Stimulated activated naive B cell treated with anti-CD40 and anti-IgM and Interleukin-4, amounts not matched to agents 10 μg/mL and 1 μg/mL and 100 μg/mL, for 72 hours (primary cell): ENCODE measurements around the gene SMIM28.
"Not testable (repeated sequence)": the region's sequence is repeated elsewhere in the genome, so short reads cannot be mapped to it uniquely, and the experiment has no call there.

Source experiments
- ATAC-seq, 2 donors: fragments of 150-1000 bp; cut with Tn5 transposase; replicated peaks; 2 replicates each; pipeline ENCODE4 v1.10.0; 2021; ENCODE audit warnings: moderate library complexity in 1 of 2
- DNase-seq: peaks from one replicate; pipeline ENCODE4 v3.0.0; 2021
- H3K27ac Mint-ChIP-seq: one replicate; pipeline ENCODE4 v1.8.0; 2022; ENCODE audit warnings: mild to moderate bottlenecking, mixed read lengths
- H3K27me3 Mint-ChIP-seq, 2 donors: one replicate each; pipeline ENCODE4 v1.8.0; 2022; ENCODE audit warnings: mixed read lengths in 2 of 2
- H3K36me3 Mint-ChIP-seq, 2 donors: one replicate each; pipeline ENCODE4 v1.8.0; 2022; ENCODE audit warnings: mixed read lengths in 2 of 2, mild to moderate bottlenecking in 1 of 2
- H3K4me1 Mint-ChIP-seq, 2 donors: one replicate each; pipeline ENCODE4 v1.8.0; 2022; ENCODE audit warnings: mixed read lengths in 2 of 2, mild to moderate bottlenecking in 1 of 2
- H3K4me3 Mint-ChIP-seq, 2 donors: one replicate each; pipeline ENCODE4 v1.8.0; 2022; ENCODE audit warnings: mild to moderate bottlenecking in 2 of 2, mixed read lengths in 2 of 2, moderate library complexity in 1 of 2
- H3K9me3 Mint-ChIP-seq, 2 donors: one replicate each; pipeline ENCODE4 v1.8.0; 2022; ENCODE audit warnings: mixed read lengths in 2 of 2, mild to moderate bottlenecking in 1 of 2

SMIM28 gene

GRCh38 chr6:138349891-138350290 lies 27.8 kb upstream of the SMIM28 start:
- no peak for ATAC-seq
- no peaks in the 10 kb centered on the region for H3K4me1 Mint-ChIP-seq
- H3K27ac Mint-ChIP-seq = no peak overlapping the region
- DNase-seq = no peak
- peaks cover 21 to 24% of the 10 kb centered on the region in 2 donors for H3K27me3 Mint-ChIP-seq
- no peaks in the 10 kb centered on the region for H3K9me3 Mint-ChIP-seq
- no peaks in the 10 kb centered on the region for H3K36me3 Mint-ChIP-seq
- no peak overlapping the region for H3K4me3 Mint-ChIP-seq

GRCh38 chr6:138357928-138358327 lies 19.8 kb upstream of the SMIM28 start:
- H3K27ac Mint-ChIP-seq = no peak overlapping the region
- H3K36me3 Mint-ChIP-seq = no peaks in the 10 kb centered on the region
- no peak for DNase-seq
- no peak for ATAC-seq
- peaks cover 26 to 33% of the 10 kb centered on the region in 2 donors for H3K27me3 Mint-ChIP-seq
- H3K9me3 Mint-ChIP-seq = peaks cover 0 to 3% of the 10 kb centered on the region in 2 donors
- H3K4me3 Mint-ChIP-seq = no peak overlapping the region
- H3K4me1 Mint-ChIP-seq = no peaks in the 10 kb centered on the region

- H3K4me3 Mint-ChIP-seq = not testable (repeated sequence)
- H3K27me3 Mint-ChIP-seq = peaks cover 37 to 39% of the 10 kb centered on the region in 2 donors
Measured at GRCh38 chr6:138368684-138369083, 9.0 kb upstream of the SMIM28 start.

GRCh38 chr6:138370631-138371451 lies 6.9 kb upstream of the SMIM28 start:
- no peak for ATAC-seq
- no peak for DNase-seq
- H3K4me1 Mint-ChIP-seq = no peaks in the 10 kb centered on the region
- H3K4me3 Mint-ChIP-seq = no peak overlapping the region
- H3K9me3 Mint-ChIP-seq = peaks cover 4 to 5% of the 10 kb centered on the region in 2 donors
- peaks cover 20 to 21% of the 10 kb centered on the region in 2 donors for H3K27me3 Mint-ChIP-seq
- no peak overlapping the region for H3K27ac Mint-ChIP-seq
- peaks cover 0 to 2% of the 10 kb centered on the region in 2 donors for H3K36me3 Mint-ChIP-seq

More at GRCh38 chr6:138368684-138369083, 9.0 kb upstream of the SMIM28 start:
- not testable (repeated sequence) for H3K4me1 Mint-ChIP-seq, H3K27ac Mint-ChIP-seq, ATAC-seq, DNase-seq, H3K9me3 Mint-ChIP-seq, H3K36me3 Mint-ChIP-seq

- DNase-seq = no peak
- H3K36me3 Mint-ChIP-seq = peaks cover 0 to 2% of the 10 kb centered on the region in 2 donors
- H3K27me3 Mint-ChIP-seq = peaks cover 15 to 16% of the 10 kb centered on the region in 2 donors
- ATAC-seq = no peak
- H3K4me3 Mint-ChIP-seq = no peak overlapping the region
- H3K27ac Mint-ChIP-seq = no peak overlapping the region
- H3K9me3 Mint-ChIP-seq = peaks cover 4 to 5% of the 10 kb centered on the region in 2 donors
- H3K4me1 Mint-ChIP-seq = no peaks in the 10 kb centered on the region
Measured at GRCh38 chr6:138371452-138371711, 6.3 kb upstream of the SMIM28 start.

GRCh38 chr6:138371720-138372119 lies 6.0 kb upstream of the SMIM28 start:
- peaks cover 0 to 2% of the 10 kb centered on the region in 2 donors for H3K36me3 Mint-ChIP-seq
- H3K4me1 Mint-ChIP-seq = no peaks in the 10 kb centered on the region
- ATAC-seq = no peak
- no peak overlapping the region for H3K4me3 Mint-ChIP-seq
- H3K27me3 Mint-ChIP-seq = peaks cover 12 to 13% of the 10 kb centered on the region in 2 donors
- peaks cover 4 to 5% of the 10 kb centered on the region in 2 donors for H3K9me3 Mint-ChIP-seq
- DNase-seq = no peak
- no peak overlapping the region for H3K27ac Mint-ChIP-seq

- no peak for ATAC-seq
- Mint-ChIP-seq H3K4me3 (no peak overlapping the region), H3K27me3 (peaks cover under 1 to 3% of the 10 kb centered on the region in 2 donors), H3K27ac (no peak overlapping the region), H3K36me3 (no peaks in the 10 kb centered on the region), H3K9me3 (no peaks in the 10 kb centered on the region), H3K4me1 (no peaks in the 10 kb centered on the region)
- DNase-seq = no peak
Measured at GRCh38 chr6:138372711-138373463, 4.8 kb upstream of the SMIM28 start.

- no peaks in the 10 kb centered on the region for H3K4me1 Mint-ChIP-seq
- no peak overlapping the region for H3K4me3 Mint-ChIP-seq
- no peak overlapping the region for H3K27ac Mint-ChIP-seq
- H3K9me3 Mint-ChIP-seq = no peaks in the 10 kb centered on the region
- DNase-seq (no peak), ATAC-seq (no peak)
- H3K27me3 Mint-ChIP-seq = no peaks in the 10 kb centered on the region
- H3K36me3 Mint-ChIP-seq = no peaks in the 10 kb centered on the region
Measured at GRCh38 chr6:138374230-138374629, 3.5 kb upstream of the SMIM28 start.

GRCh38 chr6:138374815-138375214 lies 2.9 kb upstream of the SMIM28 start:
- no peak overlapping the region for H3K27ac Mint-ChIP-seq
- ATAC-seq = no peak
- no peak overlapping the region for H3K4me3 Mint-ChIP-seq
- no peaks in the 10 kb centered on the region for H3K4me1 Mint-ChIP-seq
- no peak for DNase-seq
- H3K9me3 Mint-ChIP-seq = no peaks in the 10 kb centered on the region
- H3K36me3 Mint-ChIP-seq = no peaks in the 10 kb centered on the region
- H3K27me3 Mint-ChIP-seq = no peaks in the 10 kb centered on the region

- Mint-ChIP-seq H3K27me3 (no peaks in the 10 kb centered on the region), H3K27ac (no peak overlapping the region), H3K4me3 (no peak overlapping the region), H3K36me3 (no peaks in the 10 kb centered on the region), H3K9me3 (no peaks in the 10 kb centered on the region), H3K4me1 (no peaks in the 10 kb centered on the region)
- DNase-seq = no peak
- ATAC-seq = no peak
Measured at GRCh38 chr6:138377042-138377441, 663 bp upstream of the SMIM28 start.

GRCh38 chr6:138378463-138378862 lies 758 bp downstream of the SMIM28 start:
- Mint-ChIP-seq H3K27me3 (peaks cover 0 to 5% of the 10 kb centered on the region in 2 donors), H3K4me3 (no peak overlapping the region), H3K36me3 (no peaks in the 10 kb centered on the region), H3K27ac (no peak overlapping the region), H3K9me3 (no peaks in the 10 kb centered on the region), H3K4me1 (no peaks in the 10 kb centered on the region)
- DNase-seq = no peak
- ATAC-seq = no peak

GRCh38 chr6:138382498-138383265 lies 5.0 kb downstream of the SMIM28 start:
- Mint-ChIP-seq H3K4me1 (no peaks in the 10 kb centered on the region), H3K9me3 (no peaks in the 10 kb centered on the region), H3K36me3 (no peaks in the 10 kb centered on the region), H3K4me3 (no peak overlapping the region), H3K27me3 (peaks cover 0 to 5% of the 10 kb centered on the region in 2 donors), H3K27ac (no peak overlapping the region)
- no peak for ATAC-seq
- DNase-seq = no peak

GRCh38 chr6:138383776-138384175 lies 6.1 kb downstream of the SMIM28 start:
- no peak overlapping the region for H3K27ac Mint-ChIP-seq
- peaks cover 3 to 10% of the 10 kb centered on the region in 2 donors for H3K27me3 Mint-ChIP-seq
- DNase-seq = no peak
- ATAC-seq = no peak
- no peak overlapping the region for H3K4me3 Mint-ChIP-seq
- no peaks in the 10 kb centered on the region for H3K4me1 Mint-ChIP-seq
- no peaks in the 10 kb centered on the region for H3K9me3 Mint-ChIP-seq
- no peaks in the 10 kb centered on the region for H3K36me3 Mint-ChIP-seq

GRCh38 chr6:138386897-138387296 lies 9.2 kb downstream of the SMIM28 start:
- Mint-ChIP-seq H3K36me3 (no peaks in the 10 kb centered on the region), H3K4me1 (no peaks in the 10 kb centered on the region), H3K27ac (no peak overlapping the region), H3K9me3 (no peaks in the 10 kb centered on the region), H3K4me3 (no peak overlapping the region), H3K27me3 (peaks cover 9 to 18% of the 10 kb centered on the region in 2 donors)
- DNase-seq = no peak
- ATAC-seq = no peak
